ENCODE results near the gene CNKSR1. TPM values are rescaled to one million over a fixed set of nuclear protein-coding genes. Genes with fewer than 3 reads are reported as not detected.

CNKSR1 gene
- total and polyA plus RNA-seq, 2 of the 13 experiments (the other 11 are each of a cell fraction or from before 2014, with no cell fraction given) = 3.4 to 8.9 TPM

DNA sequence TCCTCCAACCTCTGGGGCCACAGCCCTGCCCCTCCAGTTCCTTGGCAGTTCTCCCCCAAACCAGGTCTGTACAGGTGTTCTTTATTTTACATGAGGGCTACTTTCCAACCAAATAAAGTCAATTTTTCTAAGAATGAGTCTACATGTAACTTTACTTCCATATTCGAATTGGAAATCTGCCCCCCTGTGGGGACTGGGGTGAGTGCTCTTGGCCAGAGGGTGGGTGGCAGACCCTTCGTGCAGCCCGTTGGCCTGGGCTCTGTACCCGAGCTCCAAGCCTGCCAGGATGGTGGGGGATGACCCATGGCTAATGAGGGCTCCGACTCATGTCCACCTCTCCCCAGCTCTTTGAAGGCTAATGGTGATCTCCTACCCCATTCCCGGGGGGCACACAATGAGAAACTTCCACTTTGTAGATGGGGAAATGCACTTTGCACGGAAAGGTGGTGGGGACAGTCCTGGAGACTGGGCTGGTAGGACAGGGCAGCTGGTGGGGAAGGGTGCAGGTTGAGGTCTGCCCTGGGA is 12.5 kb downstream of the CNKSR1 start:
- in situ Hi-C loops (cut with HindIII; ENCODE audit: extremely low pct_ligation_motif_present, low pct_unique_long_range_greater_than_20kb) (no loop called here), intact Hi-C loops (cut with micrococcal nuclease; ENCODE audit: unreplicated experiment) (loop anchor here (1.0 kb wide), 1 partner anchor 44 kb away; the partner anchor contains the start of gene CEP85)
- ChIA-PET POLR2A (interaction anchor here (1.7 kb wide), 1 partner anchor 35 kb away, joined by 5 read pairs; no protein-coding TSS in a partner anchor), CTCF (ENCODE audit: low intra/inter-chr PET ratio, low total read pairs) (interaction anchor here (0.6 to 1.3 kb wide), 2 partner anchors 23 to 132 kb away, joined by 3 read pairs; no protein-coding TSS in a partner anchor)
- BruUV-seq (replicated peaks) = no TSS peak
- FAIRE-seq (no peak), ATAC-seq (peak; percentile 34; the same call in 2 of the 3 replicates), DNase-seq (ENCODE audit: low spot score) (no peak)
- no peaks in the 10 kb centered on the region for H3K4me1 ChIP-seq (ENCODE audit: insufficient read depth, low read length)
- H3K9me3 ChIP-seq (ENCODE audit: low read length) = no peaks in the 10 kb centered on the region
- peaks cover 0 to 11% of the 10 kb centered on the region in 2 experiments; a peak in 2 of 5 replicates for H3K27me3 ChIP-seq (ENCODE audit: control insufficient read depth in 1 of 2, insufficient read depth in 2 of 2, low read length in 2 of 2)
- H3K27ac ChIP-seq (ENCODE audit: extremely low read length, insufficient read depth, low read length) = no peak overlapping the region
- H2AFZ ChIP-seq (ENCODE audit: low read length) = no peak overlapping the region
- H3K9ac ChIP-seq (ENCODE audit: insufficient read depth, low read depth, low read length) = no peak overlapping the region
- H3K4me3 ChIP-seq (replicated peaks in 1 of 3; ENCODE audit: insufficient read depth in 1 of 3, low read depth in 2 of 3, low read length in 3 of 3) = no peak overlapping the region
- no peaks in the 10 kb centered on the region for H3K79me2 ChIP-seq (ENCODE audit: insufficient read depth, low read length)
- H3K4me2 ChIP-seq (ENCODE audit: low read depth, low read length) = no peak overlapping the region
- TF ChIP-seq ETV5 (CRISPR knock-in tag; IDR thresholded peaks at IDR 0.05; ENCODE audit: borderline replicate concordance) = no peak
- TF ChIP-seq, protein P1, sequence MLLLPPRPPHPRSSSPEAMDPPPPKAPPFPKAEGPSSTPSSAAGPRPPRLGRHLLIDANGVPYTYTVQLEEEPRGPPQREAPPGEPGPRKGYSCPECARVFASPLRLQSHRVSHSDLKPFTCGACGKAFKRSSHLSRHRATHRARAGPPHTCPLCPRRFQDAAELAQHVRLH (CRISPR knock-in tag; IDR thresholded peaks at IDR 0.05; ENCODE audit: borderline replicate concordance, low read depth) = no peak
- no peak for TF ChIP-seq KLF15 (CRISPR knock-in tag; IDR thresholded peaks at IDR 0.05; ENCODE audit: borderline replicate concordance)
- TF ChIP-seq ZNF121 (CRISPR knock-in tag; IDR thresholded peaks at IDR 0.05) = no peak
- TF ChIP-seq, protein P2, sequence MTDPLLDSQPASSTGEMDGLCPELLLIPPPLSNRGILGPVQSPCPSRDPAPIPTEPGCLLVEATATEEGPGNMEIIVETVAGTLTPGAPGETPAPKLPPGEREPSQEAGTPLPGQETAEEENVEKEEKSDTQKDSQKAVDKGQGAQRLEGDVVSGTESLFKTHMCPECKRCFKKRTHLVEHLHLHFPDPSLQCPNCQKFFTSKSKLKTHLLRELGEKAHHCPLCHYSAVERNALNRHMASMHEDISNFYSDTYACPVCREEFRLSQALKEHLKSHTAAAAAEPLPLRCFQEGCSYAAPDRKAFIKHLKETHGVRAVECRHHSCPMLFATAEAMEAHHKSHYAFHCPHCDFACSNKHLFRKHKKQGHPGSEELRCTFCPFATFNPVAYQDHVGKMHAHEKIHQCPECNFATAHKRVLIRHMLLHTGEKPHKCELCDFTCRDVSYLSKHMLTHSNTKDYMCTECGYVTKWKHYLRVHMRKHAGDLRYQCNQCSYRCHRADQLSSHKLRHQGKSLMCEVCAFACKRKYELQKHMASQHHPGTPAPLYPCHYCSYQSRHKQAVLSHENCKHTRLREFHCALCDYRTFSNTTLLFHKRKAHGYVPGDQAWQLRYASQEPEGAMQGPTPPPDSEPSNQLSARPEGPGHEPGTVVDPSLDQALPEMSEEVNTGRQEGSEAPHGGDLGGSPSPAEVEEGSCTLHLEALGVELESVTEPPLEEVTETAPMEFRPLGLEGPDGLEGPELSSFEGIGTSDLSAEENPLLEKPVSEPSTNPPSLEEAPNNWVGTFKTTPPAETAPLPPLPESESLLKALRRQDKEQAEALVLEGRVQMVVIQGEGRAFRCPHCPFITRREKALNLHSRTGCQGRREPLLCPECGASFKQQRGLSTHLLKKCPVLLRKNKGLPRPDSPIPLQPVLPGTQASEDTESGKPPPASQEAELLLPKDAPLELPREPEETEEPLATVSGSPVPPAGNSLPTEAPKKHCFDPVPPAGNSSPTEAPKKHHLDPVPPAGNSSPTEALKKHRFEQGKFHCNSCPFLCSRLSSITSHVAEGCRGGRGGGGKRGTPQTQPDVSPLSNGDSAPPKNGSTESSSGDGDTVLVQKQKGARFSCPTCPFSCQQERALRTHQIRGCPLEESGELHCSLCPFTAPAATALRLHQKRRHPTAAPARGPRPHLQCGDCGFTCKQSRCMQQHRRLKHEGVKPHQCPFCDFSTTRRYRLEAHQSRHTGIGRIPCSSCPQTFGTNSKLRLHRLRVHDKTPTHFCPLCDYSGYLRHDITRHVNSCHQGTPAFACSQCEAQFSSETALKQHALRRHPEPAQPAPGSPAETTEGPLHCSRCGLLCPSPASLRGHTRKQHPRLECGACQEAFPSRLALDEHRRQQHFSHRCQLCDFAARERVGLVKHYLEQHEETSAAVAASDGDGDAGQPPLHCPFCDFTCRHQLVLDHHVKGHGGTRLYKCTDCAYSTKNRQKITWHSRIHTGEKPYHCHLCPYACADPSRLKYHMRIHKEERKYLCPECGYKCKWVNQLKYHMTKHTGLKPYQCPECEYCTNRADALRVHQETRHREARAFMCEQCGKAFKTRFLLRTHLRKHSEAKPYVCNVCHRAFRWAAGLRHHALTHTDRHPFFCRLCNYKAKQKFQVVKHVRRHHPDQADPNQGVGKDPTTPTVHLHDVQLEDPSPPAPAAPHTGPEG (CRISPR knock-in tag; IDR thresholded peaks at IDR 0.05) = no peak
- TF ChIP-seq ZNF572 (CRISPR knock-in tag; IDR thresholded peaks at IDR 0.05) = no peak
- TF ChIP-seq, protein P3, sequence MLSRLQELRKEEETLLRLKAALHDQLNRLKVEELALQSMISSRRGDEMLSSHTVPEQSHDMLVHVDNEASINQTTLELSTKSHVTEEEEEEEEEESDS (CRISPR knock-in tag; IDR thresholded peaks at IDR 0.05; ENCODE audit: borderline replicate concordance) = no peak
- 0 out of 5 replicates have a peak, but pooled peaks cover 0 to 2% of the 10 kb centered on the region in 2 experiments for H3K36me3 ChIP-seq (replicated peaks in 1 of 2; ENCODE audit: control insufficient read depth in 1 of 2, insufficient read depth in 2 of 2, low read length in 2 of 2)
- WGBS (ENCODE audit: low lambda C conversion rate) = 62% methylated on average over 6 of the region's 7 CpGs
- H4K20me1 ChIP-seq (ENCODE audit: insufficient read depth, low read length) = no peaks in the 10 kb centered on the region

Measured in HepG2 (cell line).